ENCODE results near the gene SH3TC1. TPM values are rescaled to one million over a fixed set of nuclear protein-coding genes. Genes with fewer than 3 reads are reported as not detected.
A peak's percentile ranks its signal among the peaks of the same experiment; 100 is the strongest.

The SH3TC1 gene
- total and polyA plus RNA-seq, 9 donors, result 1.1 to 34.5 (median 5.4) TPM

DNA sequence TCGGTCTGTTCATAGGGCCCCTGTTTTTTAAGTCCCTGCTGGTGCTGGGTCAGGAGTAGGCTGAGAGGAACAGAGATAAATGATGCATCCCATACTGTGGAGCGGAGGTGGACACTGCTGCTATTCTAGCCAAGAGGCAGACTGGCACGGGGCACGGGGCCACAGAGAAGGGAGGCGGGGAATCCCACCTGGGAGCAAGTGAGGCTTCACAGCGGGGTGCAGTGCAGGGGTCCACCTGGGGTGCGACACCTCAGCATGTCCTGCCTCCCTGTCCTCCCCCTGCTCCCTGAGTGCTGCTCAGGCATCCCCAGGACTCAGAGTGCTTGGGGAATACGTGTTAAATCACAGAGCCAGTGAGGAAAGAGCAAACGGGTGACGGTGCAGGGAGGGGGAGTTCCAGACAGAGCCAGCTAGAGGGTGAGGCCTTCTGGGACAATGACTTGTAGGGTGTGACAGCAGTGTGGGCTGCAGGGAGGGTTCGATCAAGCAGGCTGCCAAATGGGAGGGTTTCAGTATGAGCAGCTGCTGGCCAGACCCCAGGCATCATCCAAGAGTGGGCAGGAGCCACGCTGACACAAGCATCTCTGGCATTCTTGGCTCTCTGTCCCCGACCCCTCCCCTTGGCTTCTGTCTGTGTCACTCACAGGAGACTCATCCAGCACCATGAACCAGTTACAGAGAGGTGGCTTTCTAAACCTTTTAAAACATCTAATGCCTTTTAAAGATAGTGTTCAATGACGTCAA, 56.8 kb downstream of the SH3TC1 start:
- intact Hi-C loops (cut with DNase I), result no loop called here
- H3K36me3 ChIP-seq, result no peaks in the 10 kb centered on the region

DNA sequence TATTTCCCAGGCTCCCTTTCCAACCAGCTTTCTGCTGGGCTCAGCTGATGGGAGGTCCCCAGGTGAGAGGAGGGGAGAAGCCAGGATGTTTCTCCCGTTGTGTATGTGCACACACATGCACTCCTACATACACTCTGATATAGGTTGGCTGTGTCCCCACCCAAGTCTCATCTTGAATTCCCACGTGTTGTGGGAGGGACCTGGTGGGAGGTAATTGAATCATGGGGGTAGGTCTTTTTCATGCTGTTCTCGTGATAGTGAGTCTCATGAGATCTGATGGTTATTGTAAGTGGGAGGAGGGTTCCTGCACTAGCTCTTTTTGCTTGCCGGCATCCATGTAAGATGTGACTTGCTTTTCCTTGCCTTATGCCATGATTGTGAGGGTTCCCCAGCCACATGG, 58.8 kb downstream of the SH3TC1 start:
- intact Hi-C loops (cut with DNase I), result no loop called here
- Histone ChIP-seq H3K27me3 (no peaks in the 10 kb centered on the region), H3K27ac (no peak overlapping the region), H3K4me1 (ENCODE audit: insufficient read depth) (no peaks in the 10 kb centered on the region), H3K36me3 (no peaks in the 10 kb centered on the region), H3K9me3 (no peaks in the 10 kb centered on the region), H3K4me3 (no peak overlapping the region)
- WGBS, 3 donors, result 50 to 63% (median 53%) methylated on average over 4 of the region's 4 CpGs
- no peak for DNase-seq
- no peak for TF ChIP-seq EP300 (IDR thresholded peaks at IDR 0.05)
- TF ChIP-seq POLR2A (IDR thresholded peaks at IDR 0.05), result no peak
- TF ChIP-seq, protein P1, sequence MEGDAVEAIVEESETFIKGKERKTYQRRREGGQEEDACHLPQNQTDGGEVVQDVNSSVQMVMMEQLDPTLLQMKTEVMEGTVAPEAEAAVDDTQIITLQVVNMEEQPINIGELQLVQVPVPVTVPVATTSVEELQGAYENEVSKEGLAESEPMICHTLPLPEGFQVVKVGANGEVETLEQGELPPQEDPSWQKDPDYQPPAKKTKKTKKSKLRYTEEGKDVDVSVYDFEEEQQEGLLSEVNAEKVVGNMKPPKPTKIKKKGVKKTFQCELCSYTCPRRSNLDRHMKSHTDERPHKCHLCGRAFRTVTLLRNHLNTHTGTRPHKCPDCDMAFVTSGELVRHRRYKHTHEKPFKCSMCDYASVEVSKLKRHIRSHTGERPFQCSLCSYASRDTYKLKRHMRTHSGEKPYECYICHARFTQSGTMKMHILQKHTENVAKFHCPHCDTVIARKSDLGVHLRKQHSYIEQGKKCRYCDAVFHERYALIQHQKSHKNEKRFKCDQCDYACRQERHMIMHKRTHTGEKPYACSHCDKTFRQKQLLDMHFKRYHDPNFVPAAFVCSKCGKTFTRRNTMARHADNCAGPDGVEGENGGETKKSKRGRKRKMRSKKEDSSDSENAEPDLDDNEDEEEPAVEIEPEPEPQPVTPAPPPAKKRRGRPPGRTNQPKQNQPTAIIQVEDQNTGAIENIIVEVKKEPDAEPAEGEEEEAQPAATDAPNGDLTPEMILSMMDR (IDR thresholded peaks at IDR 0.05), result no peak

More for the DNA sequence above, 56.8 kb downstream of the SH3TC1 start:
- Histone ChIP-seq H3K4me1 (ENCODE audit: insufficient read depth) (no peaks in the 10 kb centered on the region), H3K27ac (no peak overlapping the region), H3K9me3 (no peaks in the 10 kb centered on the region), H3K4me3 (no peak overlapping the region), H3K27me3 (no peaks in the 10 kb centered on the region)
- TF ChIP-seq EP300 (IDR thresholded peaks at IDR 0.05) (no peak), POLR2A (IDR thresholded peaks at IDR 0.05) (no peak)
- TF ChIP-seq, protein P1 (IDR thresholded peaks at IDR 0.05), result no peak
- no peak for DNase-seq
- WGBS, 3 donors, result 69 to 78% (median 72%) methylated on average over 14 of the region's 14 CpGs

GRCh38 chr4:8258552-8259212, 59.6 kb downstream of the SH3TC1 start:
- intact Hi-C loops (cut with DNase I), result no loop called here
- Histone ChIP-seq H3K4me1 (ENCODE audit: insufficient read depth) (no peaks in the 10 kb centered on the region), H3K9me3 (no peaks in the 10 kb centered on the region), H3K4me3 (no peak overlapping the region), H3K36me3 (no peaks in the 10 kb centered on the region), H3K27ac (no peak overlapping the region), H3K27me3 (no peaks in the 10 kb centered on the region)
- no peak for DNase-seq
- WGBS, 3 donors, result 68 to 75% (median 70%) methylated on average over 13 of the region's 13 CpGs
- TF ChIP-seq EP300 (IDR thresholded peaks at IDR 0.05) (no peak), POLR2A (IDR thresholded peaks at IDR 0.05) (no peak)
- TF ChIP-seq, protein P1 (IDR thresholded peaks at IDR 0.05), result no peak

GRCh38 chr4:8259743-8260430, 60.8 kb downstream of the SH3TC1 start:
- 74 to 83% (median 79%) methylated on average over 11 of the region's 11 CpGs for WGBS, 3 donors
- H3K9me3 ChIP-seq, result no peaks in the 10 kb centered on the region
- no peaks in the 10 kb centered on the region for H3K36me3 ChIP-seq
- no peaks in the 10 kb centered on the region for H3K27me3 ChIP-seq
- TF ChIP-seq, protein P1 (IDR thresholded peaks at IDR 0.05), result no peak
- no peak for TF ChIP-seq POLR2A (IDR thresholded peaks at IDR 0.05)
- TF ChIP-seq EP300 (IDR thresholded peaks at IDR 0.05), result no peak
- DNase-seq, result no peak
- H3K4me1 ChIP-seq (ENCODE audit: insufficient read depth), result no peaks in the 10 kb centered on the region
- H3K4me3 ChIP-seq, result no peak overlapping the region
- intact Hi-C loops (cut with DNase I), result loop anchor here in 1 of 4 donors (10.0 kb wide), 1 partner anchor 55 kb away; no protein-coding TSS in a partner anchor
- H3K27ac ChIP-seq, result peak overlapping the region in 1 of 2 donors; percentile 34
